ENCODE results near the gene SCAF1.
"Not testable (repeated sequence)": the region's sequence is repeated elsewhere in the genome, so short reads cannot be mapped to it uniquely, and the experiment has no call there.

Gene SCAF1

DNA sequence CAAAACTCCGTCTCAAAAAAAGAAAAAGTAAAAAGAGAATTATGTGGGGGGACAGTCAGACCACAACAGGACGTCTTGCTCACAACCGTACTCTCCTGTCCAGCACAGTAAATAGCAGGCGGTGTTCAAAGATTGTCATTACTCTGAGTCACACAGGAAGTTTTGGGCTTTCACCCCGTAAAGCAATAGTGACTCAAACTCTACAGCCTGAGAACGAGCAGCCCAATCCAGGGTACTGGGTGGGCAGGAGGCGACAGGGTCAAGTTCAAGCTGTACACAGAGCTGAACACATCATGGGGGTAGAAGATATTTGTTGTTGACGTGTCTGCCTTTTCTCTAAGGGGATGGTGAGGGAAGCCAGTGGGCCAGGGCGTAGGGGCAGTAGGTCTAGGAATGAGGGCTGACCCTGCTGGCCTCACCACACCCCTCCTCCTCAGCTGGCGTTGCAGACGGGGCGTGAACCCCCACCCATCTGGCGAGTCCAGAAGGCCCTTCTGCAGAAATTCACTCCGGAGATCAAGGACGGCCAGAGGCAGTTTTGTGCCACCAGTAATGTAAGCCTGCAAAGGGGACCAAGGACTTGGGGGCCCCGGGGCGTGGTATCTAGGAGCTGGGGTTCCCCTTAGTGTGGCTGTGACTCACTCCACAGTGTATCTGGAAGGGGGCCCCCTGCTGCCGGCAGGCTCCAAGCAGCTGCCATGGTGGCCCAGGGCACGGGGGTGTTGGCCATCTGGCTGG lies 27.7 kb upstream of the SCAF1 start:
- DNase-seq (ENCODE audit: low read depth): peak; percentile 72

DNA sequence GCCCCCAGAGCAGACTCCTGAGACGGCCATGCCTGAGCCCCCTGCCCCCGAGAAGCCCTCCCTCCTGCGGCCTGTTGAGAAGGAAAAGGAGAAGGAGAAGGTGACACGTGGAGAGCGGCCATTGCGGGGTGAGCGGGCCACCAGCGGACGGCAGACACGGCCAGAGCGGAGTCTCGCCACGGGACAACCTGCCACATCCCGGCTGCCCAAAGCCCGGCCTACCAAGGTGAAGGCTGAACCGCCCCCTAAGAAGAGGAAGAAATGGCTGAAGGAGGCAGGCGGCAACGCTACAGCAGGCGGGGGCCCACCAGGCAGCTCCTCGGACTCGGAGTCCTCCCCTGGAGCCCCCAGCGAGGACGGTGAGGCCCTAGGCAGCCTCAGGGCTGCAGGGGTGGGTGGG lies 26.1 kb upstream of the SCAF1 start:
- DNase-seq (ENCODE audit: low read depth): no peak

DNA sequence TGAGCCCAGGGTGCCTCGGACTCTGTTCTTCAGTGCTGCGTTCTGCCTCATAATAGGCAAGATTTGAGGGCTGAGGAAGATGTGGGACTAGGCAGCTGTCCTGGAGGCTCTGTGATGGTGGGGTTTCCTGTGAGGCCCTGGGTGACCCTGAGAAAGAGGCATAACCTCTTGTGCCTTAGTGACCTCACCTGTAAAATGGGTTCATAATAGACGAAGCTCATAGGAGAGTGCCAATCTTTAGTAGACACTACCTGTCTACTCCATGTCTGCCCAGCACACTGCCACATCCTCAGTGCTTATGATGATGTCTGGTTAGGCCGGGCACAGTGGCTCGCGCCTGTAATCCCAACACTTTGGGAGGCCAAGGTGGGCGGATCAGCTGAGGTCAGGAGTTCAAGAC lies 25.5 kb upstream of the SCAF1 start:
- DNase-seq (ENCODE audit: low read depth): no peak

DNA sequence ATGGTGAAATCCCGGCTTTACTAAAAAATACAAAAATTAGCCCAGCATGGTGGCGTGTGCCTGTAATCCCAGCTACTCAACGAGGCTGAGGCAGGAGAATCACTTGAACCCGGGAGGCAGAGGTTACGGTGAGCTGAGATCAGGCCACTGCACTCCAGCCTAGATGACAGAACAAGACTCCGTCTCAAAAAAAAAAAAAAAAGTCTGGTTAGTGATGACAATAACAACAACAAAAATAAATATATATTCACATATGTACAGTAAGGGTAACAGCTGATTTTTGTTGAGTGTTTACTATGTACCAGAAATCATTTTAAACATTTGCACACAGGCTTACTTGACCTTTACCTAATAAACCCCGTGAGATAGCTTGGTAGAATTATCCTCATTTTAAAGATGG lies 25.1 kb upstream of the SCAF1 start:
- DNase-seq (ENCODE audit: low read depth): no peak

DNA sequence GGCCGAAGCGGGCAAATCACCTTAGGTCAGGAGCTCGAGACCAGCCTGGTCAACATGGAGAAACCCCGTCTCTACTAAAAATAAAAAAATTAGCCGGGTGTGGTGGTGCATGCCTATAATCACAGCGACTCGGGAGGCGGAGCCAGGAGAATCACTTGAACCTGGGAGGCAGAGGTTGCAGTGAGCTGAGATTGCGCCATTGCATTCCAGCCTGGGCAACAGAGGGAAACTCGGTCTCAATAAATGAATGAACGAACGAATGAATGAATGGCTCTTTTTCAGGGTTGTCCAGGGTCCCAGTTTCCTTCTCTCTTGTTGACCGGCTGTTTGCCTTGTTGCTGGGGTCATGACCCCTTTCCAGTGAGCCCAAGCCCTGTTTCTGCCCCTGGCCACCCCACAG lies 24.1 kb upstream of the SCAF1 start:
- DNase-seq (ENCODE audit: low read depth): not testable (repeated sequence)

DNA sequence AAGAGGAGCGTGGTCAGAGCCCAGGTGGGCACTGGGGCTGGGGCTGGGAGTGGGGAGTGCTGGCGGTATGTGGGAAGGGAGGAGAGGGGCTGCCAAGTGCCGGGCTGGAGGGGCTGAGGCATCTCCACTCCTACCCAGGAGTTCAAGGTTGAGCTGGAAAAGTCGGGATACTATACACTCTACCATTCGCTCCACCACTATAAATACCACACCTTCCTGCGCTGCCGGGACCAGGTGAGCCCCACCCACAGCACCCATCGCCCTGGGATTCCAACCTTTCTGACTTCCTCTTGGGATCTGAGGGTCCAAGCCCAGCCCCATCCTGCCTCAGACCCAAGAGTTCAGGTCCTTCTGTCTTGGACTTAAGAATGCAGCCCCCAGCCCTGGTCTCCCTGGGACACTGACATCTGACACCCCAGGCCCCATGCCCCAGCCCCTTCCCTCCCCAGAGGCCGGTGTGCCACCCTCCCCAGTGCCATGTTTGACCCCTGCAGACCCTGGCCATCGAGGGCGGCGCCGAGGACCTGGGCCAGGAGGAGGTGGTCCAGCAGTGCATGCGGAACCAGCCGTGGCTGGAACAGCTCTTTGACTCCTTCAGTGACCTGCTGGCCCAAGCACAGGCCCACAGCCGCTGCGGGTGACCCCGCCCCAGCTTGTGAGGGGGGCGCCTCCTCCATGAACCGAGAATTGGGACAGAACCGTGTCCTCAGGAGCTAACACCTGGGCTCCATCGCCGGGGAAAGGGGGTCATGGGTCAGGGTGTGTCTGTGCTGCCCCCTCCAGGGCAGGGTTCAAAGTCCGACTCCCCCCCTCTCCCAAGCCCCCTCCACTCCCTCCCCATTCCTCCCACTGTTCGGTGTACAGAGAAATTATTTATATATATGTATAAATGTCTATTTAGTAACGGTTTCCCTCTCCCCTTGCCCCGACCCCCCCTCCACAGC lies 16.8 kb upstream of the SCAF1 start:
- DNase-seq (ENCODE audit: low read depth): no peak

DNA sequence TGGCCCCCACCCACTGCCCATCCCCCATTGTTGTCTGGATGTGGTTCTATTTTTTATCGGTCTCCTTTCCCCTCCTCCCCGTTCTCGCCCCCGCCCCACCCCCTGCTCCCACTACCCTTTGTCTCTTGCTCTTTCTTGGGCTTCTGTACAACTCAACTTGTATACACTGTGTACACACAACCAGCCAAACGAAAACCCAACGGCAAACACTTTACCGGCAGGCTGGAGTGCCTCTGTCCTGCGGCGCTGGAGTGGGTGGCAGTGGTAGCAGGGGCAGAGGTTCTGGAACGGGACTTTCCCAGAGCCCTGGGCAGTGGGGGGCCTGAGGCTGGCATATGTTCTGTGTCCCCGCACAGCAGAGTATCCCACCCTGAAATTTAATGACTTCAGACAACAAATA lies 15.8 kb upstream of the SCAF1 start:
- no peak for DNase-seq (ENCODE audit: low read depth)

DNA sequence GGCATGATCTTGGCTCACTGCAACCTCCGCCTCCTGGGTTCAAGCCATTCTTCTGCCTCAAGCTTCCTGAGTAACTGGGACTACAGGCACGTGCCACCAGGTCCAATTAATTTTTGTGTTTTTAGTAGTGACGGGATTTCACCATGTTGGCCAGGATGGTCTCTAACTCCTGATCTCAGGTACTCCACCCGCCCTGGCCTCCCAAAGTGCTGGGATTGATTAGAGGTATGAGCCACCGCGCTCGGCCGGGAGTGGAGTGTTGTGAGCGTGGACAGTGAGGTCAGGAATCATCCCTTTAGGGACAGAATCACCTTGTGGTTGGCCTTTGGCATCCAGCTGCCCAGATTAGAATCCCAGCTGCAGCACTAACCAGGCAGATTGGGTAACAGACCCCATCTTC lies 12.3 kb upstream of the SCAF1 start:
- DNase-seq (ENCODE audit: low read depth): no peak

DNA sequence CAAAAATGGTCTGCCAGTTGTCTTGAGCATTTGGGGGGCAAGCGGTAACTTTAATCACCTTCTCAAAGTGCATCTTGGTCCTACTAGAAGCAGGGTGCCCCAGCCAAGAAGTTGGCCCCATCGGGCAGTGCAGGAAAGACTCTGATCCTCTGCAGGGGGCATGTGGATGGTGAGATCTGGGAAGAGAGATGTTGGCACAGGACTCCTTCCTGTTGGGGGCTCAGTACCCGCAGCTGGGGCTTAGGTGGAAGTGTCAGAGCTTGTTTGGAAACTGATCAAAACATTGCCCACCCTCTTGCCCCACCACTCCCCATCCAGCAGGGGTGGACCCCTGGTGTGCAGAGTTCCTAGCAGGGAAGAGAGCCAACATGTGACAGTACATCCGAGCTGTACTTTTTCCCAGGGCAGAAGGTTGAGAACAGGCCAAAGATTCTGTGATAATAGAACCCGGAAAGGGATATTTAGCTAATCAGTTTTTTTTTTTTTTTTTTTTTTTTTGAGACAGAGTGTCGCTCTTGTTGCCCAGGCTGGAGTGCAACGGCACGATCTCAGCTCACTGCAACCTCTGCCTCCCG lies 10.9 kb upstream of the SCAF1 start:
- DNase-seq (ENCODE audit: low read depth): no peak

DNA sequence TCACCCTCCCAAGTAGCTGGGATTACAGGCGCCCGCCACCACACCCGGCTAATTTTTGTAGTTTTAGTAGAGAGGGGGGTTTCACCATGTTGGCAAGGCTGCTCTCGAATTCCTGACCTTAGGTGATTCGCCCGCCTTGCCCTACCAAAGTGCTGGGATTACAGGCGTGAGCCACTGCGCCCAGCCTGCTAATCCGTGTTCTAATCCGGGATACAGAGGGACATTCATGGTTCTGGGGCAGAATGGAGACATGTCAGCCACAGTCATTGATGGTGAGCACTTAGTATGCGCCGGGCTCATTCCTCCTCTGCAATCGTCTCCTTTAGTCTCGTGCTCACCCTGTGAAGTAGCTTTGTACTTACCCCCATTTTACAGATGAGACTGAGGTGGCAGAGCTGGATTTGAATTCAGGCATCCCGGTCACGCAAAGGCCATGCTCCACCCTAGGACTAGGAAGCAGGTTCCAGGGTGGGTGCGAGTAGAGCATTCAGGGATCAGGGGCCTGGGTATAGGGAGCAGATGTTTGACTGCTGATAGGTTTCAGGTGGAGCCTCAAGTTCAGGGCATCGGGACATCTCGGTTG lies 10.3 kb upstream of the SCAF1 start:
- no peak for DNase-seq (ENCODE audit: low read depth)

DNA sequence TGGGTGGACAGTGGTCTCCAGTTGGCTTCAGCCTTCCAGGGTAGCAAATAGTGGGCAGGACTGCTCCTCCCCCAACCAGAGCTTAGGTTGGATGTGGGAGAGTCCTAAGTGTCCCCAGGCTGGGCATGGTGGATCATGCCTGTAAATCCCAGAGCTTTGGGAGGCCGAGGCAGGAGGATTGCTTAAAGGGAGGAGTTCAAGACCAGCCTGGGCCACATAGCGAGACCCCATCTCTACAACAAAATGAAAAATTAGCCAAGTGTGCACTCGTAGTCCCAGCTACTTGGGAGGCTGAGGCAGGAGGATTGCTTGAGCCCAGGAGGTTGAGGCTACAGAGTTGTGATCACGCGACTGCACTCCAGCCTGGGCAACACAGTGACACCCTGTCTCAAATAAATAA lies 9.4 kb upstream of the SCAF1 start:
- DNase-seq (ENCODE audit: low read depth): no peak

DNA sequence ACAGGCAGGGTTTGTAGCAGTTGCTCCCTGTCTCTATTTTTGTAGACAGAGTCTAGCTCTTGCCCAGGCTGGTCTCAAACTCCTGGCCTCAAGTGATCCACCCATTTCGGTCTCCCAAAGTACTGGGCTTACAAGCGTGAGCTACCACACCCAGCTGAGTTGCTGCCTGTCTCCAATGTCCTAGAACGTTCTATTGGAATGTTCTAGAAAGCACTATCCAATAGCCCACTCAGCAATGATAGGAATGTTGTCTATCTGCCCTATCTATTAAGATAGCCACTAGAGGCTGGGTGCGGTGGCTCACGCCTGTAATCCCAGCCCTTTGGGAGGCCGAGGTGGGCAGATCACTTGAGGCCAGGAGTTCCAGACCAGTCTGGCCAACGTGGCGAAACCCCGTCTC lies 8.7 kb upstream of the SCAF1 start:
- DNase-seq (ENCODE audit: low read depth): not testable (repeated sequence)

DNA sequence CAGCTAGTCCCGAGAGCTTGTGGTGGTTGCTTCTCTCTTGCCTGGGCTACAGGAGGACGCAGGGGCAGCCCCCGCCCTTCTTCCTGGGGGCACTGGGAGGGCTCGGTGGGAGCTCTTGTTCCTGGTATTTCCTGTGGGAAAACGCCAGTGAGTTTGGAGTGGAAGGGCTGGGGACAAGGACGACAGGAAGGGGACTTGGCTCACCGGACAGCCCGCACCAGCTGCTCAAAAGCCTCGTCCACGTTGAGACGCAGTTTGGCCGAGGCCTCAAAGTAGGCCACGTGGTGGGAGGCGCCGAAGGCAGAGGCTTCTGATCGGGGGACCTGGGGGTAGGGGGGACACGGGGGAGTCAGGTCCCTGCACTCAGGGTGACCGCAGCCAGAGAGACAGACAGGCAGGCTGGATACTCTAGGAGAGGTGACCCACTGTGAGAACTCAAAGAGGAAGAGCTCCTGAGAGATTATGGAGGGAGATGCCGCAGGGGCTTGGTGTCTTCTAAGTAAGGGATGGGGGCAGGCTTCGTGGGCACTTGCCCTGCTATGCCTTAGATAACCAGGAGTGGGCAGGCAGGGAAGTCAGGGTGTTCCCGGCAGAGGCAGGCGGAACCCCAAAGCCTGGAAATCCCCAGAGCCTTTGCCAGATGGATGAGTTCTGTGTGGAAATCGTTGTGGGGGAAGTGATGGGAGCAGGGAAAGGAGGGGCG lies 6.3 kb upstream of the SCAF1 start:
- DNase-seq (ENCODE audit: low read depth): no peak

DNA sequence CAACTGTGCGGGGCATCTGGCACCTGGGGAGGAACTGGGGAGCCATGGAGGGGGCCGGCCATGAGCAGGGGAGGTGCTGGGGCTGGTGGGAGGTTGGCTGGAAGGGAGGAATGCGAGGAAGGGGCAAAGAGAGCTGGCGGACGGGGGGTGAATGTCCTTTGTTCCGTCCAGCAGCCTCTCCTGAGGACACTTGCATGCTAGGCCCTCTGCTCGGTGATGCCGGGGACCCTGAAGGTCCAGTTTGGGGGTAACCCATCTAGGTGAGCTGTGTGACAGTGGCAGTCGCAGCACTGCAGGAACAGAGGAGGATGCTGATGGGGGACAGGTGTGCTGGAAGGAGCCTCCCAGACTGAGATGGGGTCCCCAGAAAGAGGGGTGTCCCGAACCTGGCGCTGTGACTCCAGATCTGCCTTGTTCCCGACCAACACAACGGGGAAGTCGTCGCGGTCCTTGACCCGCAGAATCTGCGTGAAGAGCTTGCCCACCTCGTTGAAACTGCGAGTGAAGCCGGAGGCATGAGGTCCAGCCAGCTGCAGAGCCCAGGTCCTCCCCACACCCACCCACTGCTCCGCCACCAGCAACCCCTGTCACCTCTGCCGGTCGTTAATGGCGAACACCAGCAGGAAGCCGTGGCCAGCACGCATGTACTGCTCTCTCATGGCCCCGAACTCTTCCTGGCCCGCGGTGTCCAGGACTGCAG lies 5.6 kb upstream of the SCAF1 start:
- no peak for DNase-seq (ENCODE audit: low read depth)

DNA sequence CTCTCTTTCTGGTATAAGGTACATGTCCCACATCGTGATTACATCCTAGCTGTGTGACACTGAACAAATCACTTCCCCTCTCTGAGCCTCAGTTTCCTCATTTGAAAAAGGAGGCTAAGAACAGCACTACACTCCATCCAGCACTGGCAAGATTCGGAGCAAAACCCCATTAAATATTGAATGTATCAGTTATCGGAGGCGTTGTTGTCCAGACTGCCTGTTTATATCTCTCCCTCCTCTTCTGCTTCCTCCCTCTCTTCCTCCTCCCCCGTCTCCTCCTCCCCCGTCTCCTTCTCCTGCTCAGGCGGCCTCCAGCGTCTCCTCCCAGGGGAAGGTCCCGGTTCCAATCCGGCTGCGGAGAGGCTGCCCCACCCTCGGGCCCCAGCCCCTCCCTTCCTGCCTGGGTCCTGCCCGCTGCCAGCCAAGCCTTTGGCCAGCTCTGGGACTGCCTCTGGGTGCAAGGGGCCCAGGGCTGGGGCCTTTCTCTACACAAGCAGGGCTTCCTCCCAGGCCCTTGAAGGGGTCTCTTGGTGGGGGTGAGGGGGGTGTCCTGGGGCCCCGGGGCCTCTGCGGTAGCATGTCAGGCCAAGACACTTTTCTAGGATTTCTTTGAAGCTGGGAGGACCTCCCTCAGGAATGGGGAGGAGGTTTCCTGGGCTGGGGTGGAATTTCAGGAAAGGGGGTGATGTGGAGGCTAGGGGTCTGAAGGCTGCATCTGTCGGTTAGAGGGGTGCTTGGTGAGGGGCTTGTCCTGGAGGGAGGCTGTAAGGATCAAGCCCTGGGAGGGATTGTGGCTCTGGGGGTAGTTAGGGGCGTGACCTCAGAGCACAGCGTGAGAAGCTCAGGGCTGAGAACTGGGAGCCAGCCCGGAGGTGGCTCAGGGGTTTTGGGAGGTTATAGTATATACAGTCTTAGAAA lies 3.9 kb upstream of the SCAF1 start:
- peak; percentile 66 for DNase-seq (ENCODE audit: low read depth)

DNA sequence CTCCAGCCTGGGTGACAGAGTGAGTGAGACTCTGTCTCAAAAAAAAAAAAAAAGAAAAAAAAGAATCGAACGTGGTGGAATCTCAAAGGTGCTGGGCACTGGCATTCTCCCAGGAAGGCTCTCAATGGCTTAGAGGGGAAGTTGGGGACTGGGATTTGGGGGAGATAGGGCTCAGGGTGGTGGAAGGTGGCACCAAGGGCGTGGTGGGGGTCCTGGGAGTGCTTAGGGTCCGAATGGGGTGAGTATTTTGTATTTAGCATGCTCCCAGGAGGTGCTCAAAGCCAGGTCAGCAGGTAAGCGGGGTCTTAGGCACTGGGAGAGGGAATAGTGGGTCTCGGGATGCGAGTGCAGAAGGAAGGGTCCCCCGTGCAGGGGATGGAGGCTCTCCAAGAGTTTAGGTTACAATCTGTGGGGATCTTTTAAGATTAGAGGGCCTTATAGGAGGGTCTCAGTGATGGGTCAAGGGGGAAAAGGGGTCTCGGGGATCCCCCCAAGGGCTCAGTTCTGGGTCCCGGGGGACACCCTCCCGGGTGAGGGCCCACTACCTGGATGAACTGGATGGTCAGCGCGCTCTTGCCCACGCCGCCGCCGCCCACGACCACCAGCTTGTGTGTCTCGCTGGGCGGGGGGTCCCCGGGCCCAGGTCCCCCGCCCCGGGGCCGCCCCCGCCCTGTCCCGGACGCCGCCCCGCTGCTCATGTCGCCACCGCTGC lies 2.5 kb upstream of the SCAF1 start:
- no peak for DNase-seq (ENCODE audit: low read depth)

DNA sequence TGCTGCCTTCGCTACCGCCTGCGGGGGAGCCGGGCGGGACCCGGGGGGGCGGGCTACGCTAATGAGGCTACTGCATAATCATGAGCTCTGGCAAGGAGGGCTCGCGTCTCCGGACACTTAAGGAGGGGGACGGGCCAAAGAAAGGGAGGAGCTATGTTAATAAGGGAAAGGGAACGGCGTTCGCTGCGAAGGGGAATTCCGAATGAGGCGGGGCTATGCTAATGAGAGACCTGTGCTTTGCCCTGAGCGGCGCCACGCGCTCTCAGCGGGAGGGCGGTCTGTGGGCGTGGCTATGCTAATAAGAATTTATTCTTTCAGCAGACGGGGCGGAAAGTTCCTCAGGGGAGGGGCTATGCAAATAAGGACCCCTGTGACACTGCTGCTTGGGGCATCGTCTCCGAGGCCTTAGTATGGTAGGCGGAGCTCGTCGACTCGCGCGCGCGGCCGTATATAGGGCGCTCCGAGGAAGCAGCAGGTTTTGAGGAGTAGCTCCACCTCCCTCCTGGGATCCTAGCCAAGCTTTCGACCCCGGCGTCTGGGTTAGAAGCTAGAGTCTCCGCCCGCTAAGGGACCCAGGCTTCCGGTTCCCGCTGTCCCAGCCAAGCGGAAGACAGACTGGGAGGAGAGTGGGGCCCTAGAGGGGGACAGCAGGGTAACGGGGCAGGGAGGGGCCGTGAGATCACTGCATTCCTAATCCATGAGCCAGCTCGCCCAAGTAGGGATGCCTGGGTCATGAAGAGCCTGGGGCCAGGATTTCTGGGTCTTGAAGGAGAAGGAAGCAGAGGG lies 1.7 kb upstream of the SCAF1 start, which contains the start of gene RRAS:
Gene RRAS (minus strand): TSS at position 31 of the 786 bp plus-strand sequence. CDS start 45 bp downstream, outside the sequence.
- DNase-seq (ENCODE audit: low read depth): peak; percentile 100

DNA sequence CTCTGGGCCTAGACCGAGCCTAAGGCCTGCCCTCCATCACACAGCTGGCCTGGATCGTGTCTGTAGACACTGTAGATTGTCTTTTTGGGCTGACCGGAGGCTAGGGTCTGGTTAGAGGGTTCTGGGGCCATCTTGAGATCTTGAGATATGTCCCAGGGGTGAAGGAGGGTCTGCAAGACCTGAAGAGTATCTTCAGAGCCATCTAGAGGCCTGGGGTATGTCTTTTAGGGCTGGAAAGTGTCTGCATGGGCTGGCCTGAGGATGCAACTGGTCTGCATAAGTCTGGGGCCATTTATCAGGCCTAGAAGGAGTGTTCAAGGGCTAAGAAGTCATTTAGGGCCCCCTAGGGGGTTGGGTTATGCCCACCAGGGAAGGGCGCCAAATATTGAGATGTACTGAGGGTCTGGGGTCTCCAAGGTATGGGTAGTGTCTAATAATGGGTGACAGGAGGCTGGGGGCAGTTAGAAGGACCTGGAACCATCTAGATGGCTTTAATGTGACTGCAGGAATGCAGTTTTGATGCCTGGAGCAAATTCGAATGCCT lies 555 bp downstream of the SCAF1 start:
- DNase-seq (ENCODE audit: low read depth): no peak
